Esophagus (tissue), 2 donors: ENCODE data around the gene NFYC. TPM values are rescaled to one million over a fixed set of nuclear protein-coding genes. Genes with fewer than 3 reads are reported as not detected.

Experiments used
- H3K27ac ChIP-seq, 2 donors: one replicate each; pipeline ENCODE4 v1.5.1; 2013; ENCODE audit warnings: low read depth in 2 of 2, mild to moderate bottlenecking in 2 of 2, inconsistent platforms in 1 of 2, low read length in 1 of 2, moderate library complexity in 1 of 2
- H3K27me3 ChIP-seq, 2 donors: one replicate each; pipeline ENCODE4 v1.6.1; 2013; ENCODE audit warnings: low read length in 2 of 2, control low read depth in 1 of 2, mild to moderate bottlenecking in 1 of 2; ENCODE audit not compliant: insufficient read depth in 2 of 2, control insufficient read depth in 1 of 2
- H3K36me3 ChIP-seq, 2 donors: one replicate each; pipeline ENCODE4 v1.6.1; 2013; ENCODE audit warnings: low read length in 1 of 2; ENCODE audit not compliant: control insufficient read depth in 2 of 2, insufficient read depth in 2 of 2
- H3K4me1 ChIP-seq, 2 donors: one replicate each; pipeline ENCODE4 v1.6.1; 2013; ENCODE audit warnings: low read length in 1 of 2; ENCODE audit not compliant: control insufficient read depth in 2 of 2, insufficient read depth in 2 of 2
- H3K4me3 ChIP-seq, 2 donors: one replicate each; pipeline ENCODE4 v1.5.1; 2013; ENCODE audit warnings: low read length in 2 of 2, mild to moderate bottlenecking in 2 of 2, low read depth in 1 of 2, moderate library complexity in 1 of 2
- H3K9me3 ChIP-seq, 2 donors: one replicate each; pipeline ENCODE4 v1.6.1; 2013; ENCODE audit warnings: mild to moderate bottlenecking in 2 of 2, low read depth in 1 of 2, low read length in 1 of 2, moderate library complexity in 1 of 2; ENCODE audit not compliant: control insufficient read depth in 2 of 2, insufficient read depth in 1 of 2
- WGBS, 2 donors: extraction: QIAGEN DNeasy Blood & Tissue Kit; methylation state at CpG; one replicate each; pipeline ENCODE4 v1.1.7; 2013; 5-methylcytosine and 5-hydroxymethylcytosine counted together
- polyA plus RNA-seq, 2 donors: library from polyadenylated mRNA; stranded (reverse); fragments of 200-250 nt; gene quantifications; one replicate each; pipeline ENCODE4 v1.2.3, GENCODE V29; 2013
- donor health status: healthy with polysubstance abuse.
- donor health status: Bipolar disorder and iron deficiency.

Gene NFYC
- polyA plus RNA-seq, 2 donors: 24.8 to 37.2 TPM

DNA sequence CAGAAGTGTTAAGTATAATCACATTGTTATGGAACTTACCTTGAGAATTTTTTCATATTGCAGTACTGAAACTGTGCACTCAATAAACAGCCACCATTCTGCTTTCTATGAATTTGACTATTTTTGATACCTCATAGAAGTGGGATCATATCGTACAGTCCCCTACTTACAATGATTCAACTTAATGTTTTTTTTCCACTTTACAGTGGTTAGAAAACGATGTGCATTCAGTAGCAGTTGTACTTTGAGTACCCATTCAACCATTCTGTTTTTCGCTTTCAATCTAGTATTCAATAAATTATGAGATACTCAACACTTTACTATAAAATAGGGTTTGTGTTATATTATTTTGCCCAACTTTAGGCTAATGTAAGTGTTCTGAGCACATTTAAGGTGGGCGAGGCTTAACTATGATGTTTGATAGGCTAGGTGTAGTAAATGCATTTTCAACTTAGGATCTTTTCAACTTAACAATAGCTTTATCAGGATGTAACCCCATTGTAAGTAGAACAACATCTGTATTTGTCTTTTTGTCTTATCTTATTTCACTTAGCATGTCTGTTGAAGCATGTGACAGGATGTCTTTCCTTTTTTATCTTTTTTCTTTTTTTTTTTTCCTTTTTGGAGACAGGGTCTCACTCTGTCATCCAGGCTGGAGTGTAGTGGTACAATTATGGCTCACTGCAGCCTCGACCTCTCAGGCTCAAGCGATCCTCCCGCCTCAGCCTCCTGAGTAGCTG lies 49.7 kb downstream of the NFYC start:
- Histone ChIP-seq H3K4me1 (peaks cover 0 to 2% of the 10 kb centered on the region in 2 donors), H3K36me3 (peaks cover 0 to 7% of the 10 kb centered on the region in 2 donors), H3K27me3 (no peaks in the 10 kb centered on the region), H3K9me3 (no peaks in the 10 kb centered on the region), H3K4me3 (no peak overlapping the region), H3K27ac (no peak overlapping the region)
- WGBS, 2 donors: 87% methylated on average over 7 of the region's 7 CpGs

DNA sequence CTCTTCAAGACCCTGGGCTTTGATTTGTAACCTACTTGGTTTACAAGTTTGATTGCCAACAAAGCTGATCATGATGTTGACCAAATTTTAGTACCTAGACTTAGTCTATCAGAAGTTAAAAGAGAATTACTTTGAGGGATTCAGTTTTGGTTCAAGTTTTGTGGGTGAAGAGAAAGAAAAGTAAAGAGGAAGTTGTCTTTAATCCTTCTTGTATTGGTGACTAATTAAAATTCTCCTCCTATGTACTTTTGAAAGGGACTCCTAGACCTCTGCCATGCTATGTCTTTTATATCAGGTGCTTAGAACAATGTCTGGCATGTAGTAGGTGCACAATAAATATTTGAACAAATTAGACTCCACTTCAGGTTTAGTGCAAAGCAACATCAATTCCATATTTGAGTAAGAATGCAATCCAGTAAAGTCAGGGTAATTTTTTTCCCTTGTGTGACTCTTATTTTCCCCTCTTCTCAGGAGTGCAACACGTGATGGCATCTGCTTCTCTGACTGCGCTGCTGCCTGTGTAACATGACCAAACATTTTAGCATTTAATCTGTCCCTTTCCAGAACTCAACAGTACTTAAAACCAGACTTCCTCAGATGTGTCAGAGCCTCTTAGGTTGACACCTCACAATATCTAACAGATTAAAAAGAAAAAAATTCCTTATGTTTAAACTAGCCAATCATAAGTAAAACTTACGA lies 51.0 kb downstream of the NFYC start:
- 80 to 81% methylated on average over 3 of the region's 3 CpGs for WGBS, 2 donors
- Histone ChIP-seq H3K9me3 (no peaks in the 10 kb centered on the region), H3K36me3 (peaks cover 0 to 8% of the 10 kb centered on the region in 2 donors), H3K27me3 (no peaks in the 10 kb centered on the region), H3K27ac (no peak overlapping the region), H3K4me3 (no peak overlapping the region), H3K4me1 (peaks cover 0 to 2% of the 10 kb centered on the region in 2 donors)

DNA sequence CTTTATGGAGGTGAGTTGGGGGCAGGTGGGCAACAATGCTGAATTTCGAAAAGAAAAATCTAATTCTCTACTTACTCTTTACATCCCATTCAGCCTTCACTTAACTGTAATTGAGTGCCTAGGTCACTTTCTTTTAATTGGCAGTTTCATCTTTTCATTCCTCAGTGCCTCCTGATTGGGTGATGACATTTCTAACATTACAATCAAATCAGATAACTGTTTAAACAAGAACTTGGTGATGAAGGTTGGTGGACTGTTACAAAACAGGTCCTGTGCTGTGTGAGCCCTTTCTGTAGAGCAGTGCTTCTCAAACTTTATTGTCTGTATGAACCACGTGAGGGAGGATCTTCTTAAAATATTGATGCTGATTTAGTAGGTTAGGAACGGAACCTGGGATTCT lies 51.9 kb downstream of the NFYC start:
- H3K27ac ChIP-seq: no peak overlapping the region
- H3K9me3 ChIP-seq: no peaks in the 10 kb centered on the region
- 96% methylated on average over 3 of the region's 3 CpGs for WGBS, 2 donors
- no peaks in the 10 kb centered on the region for H3K27me3 ChIP-seq
- H3K4me3 ChIP-seq: no peak overlapping the region
- peaks cover 0 to 8% of the 10 kb centered on the region in 2 donors for H3K36me3 ChIP-seq
- H3K4me1 ChIP-seq: peaks cover 0 to 2% of the 10 kb centered on the region in 2 donors

GRCh38 chr1:40743860-40744259 lies 52.4 kb downstream of the NFYC start:
- Histone ChIP-seq H3K9me3 (no peaks in the 10 kb centered on the region), H3K27ac (no peak overlapping the region), H3K36me3 (peaks cover 0 to 8% of the 10 kb centered on the region in 2 donors), H3K4me1 (peaks cover 0 to 2% of the 10 kb centered on the region in 2 donors), H3K27me3 (no peaks in the 10 kb centered on the region), H3K4me3 (no peak overlapping the region)
- WGBS, 2 donors: 97 to 98% methylated on average over 3 of the region's 3 CpGs

GRCh38 chr1:40745176-40745575 lies 53.7 kb downstream of the NFYC start:
- H3K27me3 ChIP-seq: no peaks in the 10 kb centered on the region
- no peak overlapping the region for H3K4me3 ChIP-seq
- 37 to 38% methylated on average over 1 of the region's 1 CpG for WGBS, 2 donors
- no peaks in the 10 kb centered on the region for H3K4me1 ChIP-seq
- peaks cover 2 to 10% of the 10 kb centered on the region in 2 donors for H3K36me3 ChIP-seq
- no peaks in the 10 kb centered on the region for H3K9me3 ChIP-seq
- H3K27ac ChIP-seq: no peak overlapping the region

GRCh38 chr1:40746344-40747090 lies 55.0 kb downstream of the NFYC start:
- H3K4me3 ChIP-seq: no peak overlapping the region
- H3K27me3 ChIP-seq: no peaks in the 10 kb centered on the region
- peaks cover 2 to 10% of the 10 kb centered on the region in 2 donors for H3K36me3 ChIP-seq
- H3K9me3 ChIP-seq: no peaks in the 10 kb centered on the region
- no peak overlapping the region for H3K27ac ChIP-seq
- WGBS, 2 donors: 89 to 94% methylated on average over 2 of the region's 2 CpGs
- no peaks in the 10 kb centered on the region for H3K4me1 ChIP-seq

DNA sequence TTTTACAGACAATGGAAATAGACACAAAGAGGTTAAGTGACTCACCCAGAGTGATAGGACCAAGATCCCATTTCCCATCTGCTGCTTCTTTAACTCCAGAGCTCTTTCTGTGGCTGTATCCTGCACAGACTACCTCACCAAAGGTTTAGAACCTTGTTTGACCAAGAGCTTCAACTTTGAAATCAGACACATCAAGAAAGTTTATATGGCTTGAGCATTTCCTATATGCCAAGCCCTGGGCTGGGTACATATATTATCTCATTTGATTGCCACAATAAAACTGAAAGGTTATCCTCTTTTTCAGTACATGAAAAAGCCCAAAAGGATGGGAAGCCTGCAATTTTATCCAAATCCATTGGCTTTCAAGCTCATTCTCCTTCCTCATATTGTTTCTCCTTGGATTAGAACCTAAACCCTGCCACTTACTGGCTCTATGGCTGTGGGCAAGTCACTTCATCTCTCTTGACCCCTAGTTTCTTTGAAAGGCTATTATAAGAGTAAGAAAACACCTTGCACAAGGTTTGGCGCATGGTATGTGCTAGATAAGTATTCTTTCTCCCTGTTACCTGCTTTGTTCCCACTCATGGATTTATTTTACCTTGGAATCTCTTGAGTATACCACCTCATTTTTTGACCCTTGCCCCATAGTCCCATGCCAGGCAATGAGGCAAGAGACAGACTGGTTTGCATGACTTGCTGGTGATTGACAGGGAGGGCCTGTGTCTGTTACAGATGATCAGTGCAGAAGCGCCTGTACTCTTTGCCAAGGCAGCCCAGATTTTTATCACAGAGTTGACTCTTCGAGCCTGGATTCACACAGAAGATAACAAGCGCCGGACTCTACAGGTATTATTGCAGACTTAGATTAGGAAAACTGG lies 57.6 kb downstream of the NFYC start:
- WGBS, 2 donors: 91 to 96% methylated on average over 5 of the region's 5 CpGs
- Histone ChIP-seq H3K27me3 (no peaks in the 10 kb centered on the region), H3K4me3 (no peak overlapping the region), H3K36me3 (peaks cover 2 to 10% of the 10 kb centered on the region in 2 donors), H3K4me1 (no peaks in the 10 kb centered on the region), H3K9me3 (no peaks in the 10 kb centered on the region), H3K27ac (no peak overlapping the region)

DNA sequence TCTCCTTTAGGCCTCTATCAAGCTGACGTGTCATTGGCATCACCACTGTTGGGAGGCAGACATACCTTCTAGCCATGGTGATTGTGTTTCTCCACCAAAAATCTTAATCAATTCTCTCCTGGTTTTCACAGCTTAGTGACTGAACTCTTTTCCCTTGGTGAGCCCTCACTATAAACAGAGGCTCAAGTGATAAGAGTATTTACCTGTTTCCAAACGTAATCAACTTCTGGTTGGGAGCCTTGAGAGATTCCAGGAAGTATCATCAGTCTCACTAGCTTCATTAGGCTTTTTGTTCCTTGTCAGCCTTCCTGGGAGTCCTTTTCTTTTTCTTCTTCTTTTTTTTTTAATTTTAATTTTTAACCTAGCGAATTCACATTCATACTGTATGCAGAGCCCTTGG lies 58.3 kb downstream of the NFYC start:
- Histone ChIP-seq H3K36me3 (peaks cover 2 to 17% of the 10 kb centered on the region in 2 donors), H3K27me3 (no peaks in the 10 kb centered on the region), H3K9me3 (no peaks in the 10 kb centered on the region), H3K4me3 (no peak overlapping the region), H3K27ac (no peak overlapping the region), H3K4me1 (no peaks in the 10 kb centered on the region)
- WGBS, 2 donors: 88 to 94% methylated on average over 3 of the region's 3 CpGs

DNA sequence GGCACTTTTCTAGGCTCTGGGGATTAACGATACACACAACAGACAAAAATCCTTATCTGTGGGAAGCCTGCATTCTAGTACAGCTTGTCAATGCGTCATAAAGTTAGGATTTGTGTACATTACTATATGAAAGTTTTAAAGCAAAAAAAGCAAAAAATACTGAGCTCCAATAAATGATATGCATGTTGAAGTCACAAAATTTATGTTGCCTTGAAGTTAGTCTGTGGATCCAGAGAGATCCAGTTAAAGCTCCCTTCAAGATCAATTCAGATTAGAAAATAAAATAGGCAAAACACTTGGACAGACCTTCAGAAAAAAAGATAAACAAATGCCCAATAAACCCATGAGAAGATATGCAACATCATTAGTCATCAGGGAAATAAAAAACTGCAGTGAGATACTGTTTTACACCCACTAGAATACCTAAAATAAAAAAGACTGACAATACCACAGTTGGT lies 59.0 kb downstream of the NFYC start:
- Histone ChIP-seq H3K36me3 (peaks cover 2 to 19% of the 10 kb centered on the region in 2 donors), H3K4me1 (no peaks in the 10 kb centered on the region), H3K27ac (no peak overlapping the region), H3K27me3 (no peaks in the 10 kb centered on the region), H3K9me3 (no peaks in the 10 kb centered on the region), H3K4me3 (no peak overlapping the region)
- 88 to 90% methylated on average over 2 of the region's 2 CpGs for WGBS, 2 donors
